K562 (cell line): ENCODE results near the gene KCTD18. TPM values are rescaled to one million over a fixed set of nuclear protein-coding genes. Genes with fewer than 3 reads are reported as not detected.

ENCODE experiments used
- ATAC-seq: fragments of 200-7000 bp; cut with Tn5 transposase; 3 replicates; pipeline ENCODE4 v1.9.1; 2020; ENCODE audit warnings: moderate library complexity
- BruUV-seq: library from RNA; stranded (reverse); fragments of 400-500 nt; replicated peaks from 2 replicates; lab custom pipeline; 2021; lab: Mats Ljungman, UMichigan
- CTCF ChIA-PET: fragments of 300-600 bp; formaldehyde crosslinking; extraction: SDS; loops from one replicate; lab custom pipeline; 2021; ENCODE audit warnings: low intra/inter-chr PET ratio; lab: Yijun Ruan, JAX
- POLR2A ChIA-PET: fragments of 300-600, 350-650 bp; sonication (Branson Sonifier 250); formaldehyde crosslinking; extraction: SDS; loops from one replicate; lab custom pipeline; 2021; ENCODE audit warnings: antibody characterized with exemption, inconsistent platforms; lab: Yijun Ruan, JAX
- DNase-seq, 4 experiments: peaks; one replicate each; pipeline versions ENCODE4 v3.0.0 to v3.0.0-alpha.2; 2011 to 2018; ENCODE audit warnings: low spot score in 3 of 4, mixed read lengths in 3 of 4; ENCODE audit errors: extremely low read depth in 1 of 4
- FAIRE-seq: peaks from 2 replicates; lab custom pipeline; 2011; peaks lifted over from hg19 to GRCh38; lab: Jason Lieb, UNC
- H2AFZ ChIP-seq: 2 replicates; pipeline ENCODE4 v1.6.0; 2011; ENCODE audit warnings: low read depth, low read length, control low read depth, inconsistent platforms
- H3K27ac ChIP-seq: fragments of 200-600 bp; 3 replicates; pipeline ENCODE4 v1.8.0; 2011; ENCODE audit warnings: low read depth, mild to moderate bottlenecking, control low read depth, inconsistent platforms, low read length, moderate library complexity, mixed read lengths; ENCODE audit errors: extremely low read depth
- H3K27me3 ChIP-seq, 2 experiments: fragments of 300-600 bp in 1 of 2; 2 replicates in 1 of 2; 3 replicates in 1 of 2; pipeline versions ENCODE4 v1.6.0 to v1.8.0; 2011; ENCODE audit warnings: inconsistent platforms in 2 of 2, low read length in 2 of 2, mild to moderate bottlenecking in 1 of 2, mixed read lengths in 1 of 2, moderate library complexity in 1 of 2; ENCODE audit not compliant: control insufficient read depth in 2 of 2, insufficient read depth in 2 of 2
- H3K36me3 ChIP-seq: fragments of 300-600 bp; 3 replicates; pipeline ENCODE4 v1.8.0; 2011; ENCODE audit warnings: mild to moderate bottlenecking, low read length, inconsistent platforms; ENCODE audit not compliant: control insufficient read depth, insufficient read depth
- H3K4me1 ChIP-seq, 2 experiments: fragments of 200-600 bp in 1 of 2; replicated peaks in 1 of 2; 2 replicates in 1 of 2; 3 replicates in 1 of 2; pipeline versions ENCODE4 v1.5.1 to v1.8.0; 2011; ENCODE audit warnings: inconsistent platforms in 2 of 2, low read length in 2 of 2, mild to moderate bottlenecking in 1 of 2, mixed read lengths in 1 of 2, moderate library complexity in 1 of 2; ENCODE audit not compliant: control insufficient read depth in 2 of 2, insufficient read depth in 2 of 2
- H3K4me2 ChIP-seq: 2 replicates; pipeline ENCODE4 v1.6.1; 2011; ENCODE audit warnings: low read length, control low read depth, inconsistent platforms, mixed read lengths; ENCODE audit not compliant: insufficient read depth
- H3K4me3 ChIP-seq: fragments of 200-600 bp; sonication (generic), shearing (Covaris generic); 2 replicates; pipeline ENCODE4 v1.5.1; 2016; ENCODE audit warnings: control low read depth, inconsistent platforms
- H3K79me2 ChIP-seq: fragments of 200-600 bp; 3 replicates; pipeline ENCODE4 v1.8.0; 2011; ENCODE audit warnings: low read length, inconsistent platforms; ENCODE audit not compliant: control insufficient read depth, insufficient read depth
- H3K9ac ChIP-seq, 2 experiments: 2 replicates each; pipeline versions ENCODE4 v1.6.0 to v1.6.1; 2011; ENCODE audit warnings: low read depth in 2 of 2, low read length in 2 of 2, control low read depth in 1 of 2, inconsistent platforms in 1 of 2, mild to moderate bottlenecking in 1 of 2, mixed read lengths in 1 of 2; ENCODE audit not compliant: insufficient read depth in 1 of 2
- H3K9me1 ChIP-seq: one replicate; pipeline ENCODE4 v1.6.0; 2011; ENCODE audit warnings: inconsistent platforms, mild to moderate bottlenecking, low read length, moderate library complexity; ENCODE audit not compliant: control insufficient read depth, insufficient read depth
- H3K9me3 ChIP-seq: replicated peaks from 2 replicates; pipeline ENCODE4 v1.5.1; 2011; ENCODE audit warnings: low read depth, low read length, inconsistent platforms; ENCODE audit not compliant: control insufficient read depth, insufficient read depth
- H4K20me1 ChIP-seq: replicated peaks from 2 replicates; pipeline ENCODE4 v1.6.1; 2011; ENCODE audit warnings: low read length, inconsistent platforms, mixed read lengths; ENCODE audit not compliant: control insufficient read depth, insufficient read depth
- DDX20 ChIP-seq: fragments of 450-650 bp; IDR thresholded peaks from 2 replicates; pipeline ENCODE4 v1.6.1; 2016; ENCODE audit warnings: missing genetic modification characterization, low read depth, mild to moderate bottlenecking, missing compliant biosample characterization, moderate library complexity
- ERF ChIP-seq: fragments of 450-650 bp; formaldehyde crosslinking; IDR thresholded peaks from 2 replicates; pipeline ENCODE4 v1.4.0; 2020; ENCODE audit warnings: mild to moderate bottlenecking, mixed read lengths
- GTF2B ChIP-seq: IDR thresholded peaks from 2 replicates; pipeline ENCODE4 v1.6.1; 2011; ENCODE audit not compliant: insufficient read length; ENCODE audit errors: extremely low read depth
- PBX2 ChIP-seq, 2 experiments: IDR thresholded peaks in 1 of 2; conservative IDR thresholded peaks in 1 of 2; 2 replicates each; pipeline ENCODE4 v1.6.1; 2016; ENCODE audit warnings: low read depth in 2 of 2, mild to moderate bottlenecking in 1 of 2, missing compliant biosample characterization in 1 of 2, missing genetic modification characterization in 1 of 2, moderate library complexity in 1 of 2
- PHF20 ChIP-seq: fragments of 450-650 bp; IDR thresholded peaks from 2 replicates; pipeline ENCODE4 v1.6.1; 2018; ENCODE audit not compliant: partially characterized antibody
- RCOR1 ChIP-seq, 2 experiments: IDR thresholded peaks; 2 replicates each; pipeline ENCODE4 v1.6.1; 2012; ENCODE audit warnings: low read depth in 2 of 2, low read length in 2 of 2, borderline replicate concordance in 1 of 2, improper control_type of control experiment in 1 of 2
- SRSF9 ChIP-seq: fragments of 200-400 bp; formaldehyde crosslinking; IDR thresholded peaks from 2 replicates; pipeline ENCODE4 v1.6.1; 2017; ENCODE audit warnings: low read depth, low read length, borderline replicate concordance
- TEAD4 ChIP-seq, 2 experiments: sonication (generic) in 1 of 2; formaldehyde crosslinking in 1 of 2; IDR thresholded peaks; 2 replicates each; pipeline versions ENCODE4 v1.6.1 to v1.8.0; 2012 to 2022; ENCODE audit warnings: borderline replicate concordance in 1 of 2, inconsistent platforms in 1 of 2, low read length in 1 of 2, mild to moderate bottlenecking in 1 of 2, missing genetic modification reagents in 1 of 2
- TFE3 ChIP-seq: fragments of 450-650 bp; formaldehyde crosslinking; IDR thresholded peaks from 2 replicates; pipeline ENCODE4 v1.4.0; 2020; ENCODE audit warnings: mild to moderate bottlenecking, mixed read lengths
- TSC22D4 ChIP-seq: fragments of 450-650 bp; IDR thresholded peaks from 2 replicates; pipeline ENCODE4 v1.6.1; 2016; ENCODE audit warnings: missing genetic modification characterization, missing biosample characterization, control low read depth
- ZNF561 ChIP-seq: fragments of 450-650 bp; formaldehyde crosslinking; conservative IDR thresholded peaks from 2 replicates; pipeline ENCODE4 v1.4.0; 2020; ENCODE audit warnings: mild to moderate bottlenecking, moderate library complexity
- ZSCAN32 ChIP-seq: fragments of 450-650 bp; formaldehyde crosslinking; IDR thresholded peaks from 2 replicates; pipeline ENCODE4 v1.4.0; 2020; ENCODE audit warnings: mild to moderate bottlenecking, moderate library complexity
- WGBS: fragments of 100-300 bp; shearing (Covaris generic); methylation state at CpG from one replicate; pipeline ENCODE4 v1.1.6; 2016; ENCODE audit warnings: low coverage, mixed read lengths; ENCODE audit not compliant: insufficient coverage; ENCODE audit errors: missing lambda C conversion rate; 5-methylcytosine and 5-hydroxymethylcytosine counted together
- in situ Hi-C: fragments of 300-500 bp; cut with MboI; formaldehyde crosslinking; loops from 4 replicates; pipeline ENCODE4 v1.15.0; 2018; ENCODE audit warnings: inconsistent platforms, mixed read lengths
- intact Hi-C: fragments of 100-400 bp; cut with micrococcal nuclease; formaldehyde crosslinking; loops from 2 replicates; pipeline ENCODE4 v1.14.2; 2022
- polyA plus RNA-seq, 8 experiments: library from polyadenylated mRNA; depleted of rRNA in 4 of 8; stranded (reverse) in 5 of 8; unstranded in 3 of 8; fragments of >200 nt; fragmentation: Nextera tagmentation in 2 of 8; fragmentation: Illumina TruSeq in 1 of 8; extraction: Ambion mirVana in 2 of 8; extraction: Trizol in 1 of 8; gene quantifications; 2 replicates each; pipeline versions ENCODE4 v1.2.1 to v1.2.3, GENCODE V29; 2011 to 2014; ENCODE audit warnings: inconsistent platforms in 1 of 8, missing spikeins in 1 of 8
- total RNA-seq, 7 experiments: library from RNA; depleted of rRNA in 6 of 7; stranded (reverse); fragments of >200 nt in 6 of 7; fragmentation: Illumina TruSeq in 2 of 7; extraction: Trizol in 2 of 7; gene quantifications; 2 replicates each; pipeline versions ENCODE4 v1.2.1 to v1.2.3, GENCODE V29; 2011 to 2021; ENCODE audit warnings: low replicate concordance in 1 of 7

KCTD18 gene
- total and polyA plus RNA-seq, 9 of the 15 experiments (the other 6 are each of a cell fraction or from before 2014, with no cell fraction given): 0.39 to 5.4 (median 3.8) TPM

- H3K36me3 ChIP-seq: no peaks in the 10 kb centered on the region
- no peaks in the 10 kb centered on the region for H3K27me3 ChIP-seq
- BruUV-seq: no TSS peak
- ChIA-PET CTCF (no interaction called here), POLR2A (interaction anchor here (0.6 kb wide), 1 partner anchor 88 kb away, joined by 4 read pairs; no protein-coding TSS in a partner anchor)
- intact Hi-C loops: no loop called here
- WGBS: 41% methylated on average over 3 of the region's 3 CpGs
- TF ChIP-seq ZSCAN32 (CRISPR knock-in tag) (no peak), TFE3 (CRISPR knock-in tag) (no peak), PBX2 (CRISPR knock-in tag; IDR thresholded peaks at IDR 0.05; ENCODE audit: low read depth) (no peak), PBX2 (tag; conservative IDR thresholded peaks at IDR 0.05; ENCODE audit: low read depth) (no peak), ZNF561 (CRISPR knock-in tag) (no peak), ERF (no peak), TSC22D4 (tag) (no peak), PHF20 (no peak), DDX20 (tag) (no peak), SRSF9 (no peak), TEAD4 (IDR thresholded peaks at IDR 0.05; ENCODE audit: low read length) (no peak), TEAD4 (CRISPR knock-in tag; IDR thresholded peaks at IDR 0.05; ENCODE audit: borderline replicate concordance) (no peak), GTF2B (no peak), RCOR1 (IDR thresholded peaks at IDR 0.05; ENCODE audit: borderline replicate concordance in 1 of 2, low read depth in 2 of 2, low read length in 2 of 2) (no peak)
- H4K20me1 ChIP-seq: no peaks in the 10 kb centered on the region
- DNase-seq (no peak), ATAC-seq (no peak), FAIRE-seq (no peak)
- H3K9ac ChIP-seq: no peak overlapping the region
- no peak overlapping the region for H3K27ac ChIP-seq
- no peak overlapping the region for H3K4me2 ChIP-seq
- no peaks in the 10 kb centered on the region for H3K79me2 ChIP-seq
- in situ Hi-C loops: no loop called here
- no peaks in the 10 kb centered on the region for H3K9me3 ChIP-seq
- no peak overlapping the region for H3K4me3 ChIP-seq
- no peak overlapping the region for H2AFZ ChIP-seq
- H3K9me1 ChIP-seq: no peaks in the 10 kb centered on the region
- H3K4me1 ChIP-seq: no peaks in the 10 kb centered on the region
Observed at GRCh38 chr2:200446612-200447011, 63.3 kb downstream of the KCTD18 start.
